ENCODE measurements around the gene TSPAN2.

Gene TSPAN2

GRCh38 chr1:115089420-115090185 lies at the start of gene TSPAN2:
TSPAN2 (minus strand) TSS chr1:115089503; CDS start chr1:115089432, 71 bp downstream.
- peak within 1 kb of the TSS; percentile 28 for H3K27ac Mint-ChIP-seq
- peak within 1 kb of the TSS; percentile 82 to 87 for H3K4me3 Mint-ChIP-seq
- ATAC-seq (replicated peaks) (peak; percentile 80 to 82), DNase-seq (peak; percentile 12)
- no peaks in the 10 kb centered on the region for H3K36me3 Mint-ChIP-seq
- peaks cover 12 to 20% of the 10 kb centered on the region in 2 donors for H3K4me1 Mint-ChIP-seq
- H3K9me3 Mint-ChIP-seq = no peaks in the 10 kb centered on the region
- H3K27me3 Mint-ChIP-seq = peaks cover 11 to 19% of the 10 kb centered on the region in 2 donors

- DNase-seq = peak; percentile 47
- Mint-ChIP-seq H3K27ac (no peak overlapping the region), H3K36me3 (no peaks in the 10 kb centered on the region), H3K4me1 (peaks cover 7 to 8% of the 10 kb centered on the region in 2 donors), H3K27me3 (peaks cover 34 to 59% of the 10 kb centered on the region in 2 donors), H3K4me3 (peak overlapping the region in 1 of 2 donors; percentile 2), H3K9me3 (no peaks in the 10 kb centered on the region)
- ATAC-seq (replicated peaks) = peak; percentile 92 to 96
Measured at GRCh38 chr1:115138973-115139372, 49.7 kb upstream of the TSPAN2 start.

GRCh38 chr1:115138271-115138670 lies 49.0 kb upstream of the TSPAN2 start:
- no peak for DNase-seq
- ATAC-seq (replicated peaks) = no peak
- no peak overlapping the region for H3K27ac Mint-ChIP-seq
- no peaks in the 10 kb centered on the region for H3K9me3 Mint-ChIP-seq
- peaks cover 7 to 8% of the 10 kb centered on the region in 2 donors for H3K4me1 Mint-ChIP-seq
- H3K36me3 Mint-ChIP-seq = no peaks in the 10 kb centered on the region
- H3K27me3 Mint-ChIP-seq = peaks cover 34 to 59% of the 10 kb centered on the region in 2 donors
- no peak overlapping the region for H3K4me3 Mint-ChIP-seq

- no peak overlapping the region for H3K4me3 Mint-ChIP-seq
- H3K4me1 Mint-ChIP-seq = peaks cover 7 to 8% of the 10 kb centered on the region in 2 donors
- DNase-seq = no peak
- no peaks in the 10 kb centered on the region for H3K36me3 Mint-ChIP-seq
- no peaks in the 10 kb centered on the region for H3K9me3 Mint-ChIP-seq
- peaks cover 34 to 53% of the 10 kb centered on the region in 2 donors for H3K27me3 Mint-ChIP-seq
- no peak overlapping the region for H3K27ac Mint-ChIP-seq
- ATAC-seq (replicated peaks) = no peak
Measured at GRCh38 chr1:115137191-115137590, 47.9 kb upstream of the TSPAN2 start.

GRCh38 chr1:115136706-115137105 lies 47.4 kb upstream of the TSPAN2 start:
- Mint-ChIP-seq H3K4me3 (no peak overlapping the region), H3K27me3 (peaks cover 34 to 50% of the 10 kb centered on the region in 2 donors), H3K4me1 (peaks cover 7 to 8% of the 10 kb centered on the region in 2 donors), H3K36me3 (no peaks in the 10 kb centered on the region), H3K27ac (no peak overlapping the region), H3K9me3 (no peaks in the 10 kb centered on the region)
- ATAC-seq (replicated peaks) (no peak), DNase-seq (no peak)

- no peak overlapping the region for H3K27ac Mint-ChIP-seq
- no peaks in the 10 kb centered on the region for H3K36me3 Mint-ChIP-seq
- peaks cover 7 to 8% of the 10 kb centered on the region in 2 donors for H3K4me1 Mint-ChIP-seq
- no peaks in the 10 kb centered on the region for H3K9me3 Mint-ChIP-seq
- H3K27me3 Mint-ChIP-seq = peaks cover 32 to 47% of the 10 kb centered on the region in 2 donors
- ATAC-seq (replicated peaks) = no peak
- H3K4me3 Mint-ChIP-seq = no peak overlapping the region
- DNase-seq = no peak
Measured at GRCh38 chr1:115136106-115136505, 46.8 kb upstream of the TSPAN2 start.

GRCh38 chr1:115135681-115136080 lies 46.4 kb upstream of the TSPAN2 start:
- H3K27ac Mint-ChIP-seq = no peak overlapping the region
- peaks cover 7 to 8% of the 10 kb centered on the region in 2 donors for H3K4me1 Mint-ChIP-seq
- no peaks in the 10 kb centered on the region for H3K9me3 Mint-ChIP-seq
- no peak for DNase-seq
- H3K27me3 Mint-ChIP-seq = peaks cover 28 to 42% of the 10 kb centered on the region in 2 donors
- H3K36me3 Mint-ChIP-seq = no peaks in the 10 kb centered on the region
- no peak overlapping the region for H3K4me3 Mint-ChIP-seq
- ATAC-seq (replicated peaks) = no peak

GRCh38 chr1:115134850-115135480 lies 45.7 kb upstream of the TSPAN2 start:
- Mint-ChIP-seq H3K36me3 (no peaks in the 10 kb centered on the region), H3K9me3 (no peaks in the 10 kb centered on the region), H3K4me1 (peaks cover 7 to 8% of the 10 kb centered on the region in 2 donors), H3K4me3 (no peak overlapping the region), H3K27me3 (peaks cover 21 to 37% of the 10 kb centered on the region in 2 donors), H3K27ac (no peak overlapping the region)
- no peak for DNase-seq
- no peak for ATAC-seq (replicated peaks)

- ATAC-seq (replicated peaks) = no peak
- H3K4me3 Mint-ChIP-seq = no peak overlapping the region
- peaks cover 6% of the 10 kb centered on the region in 2 donors for H3K4me1 Mint-ChIP-seq
- no peaks in the 10 kb centered on the region for H3K36me3 Mint-ChIP-seq
- peaks cover 18 to 32% of the 10 kb centered on the region in 2 donors for H3K27me3 Mint-ChIP-seq
- no peaks in the 10 kb centered on the region for H3K9me3 Mint-ChIP-seq
- DNase-seq = no peak
- H3K27ac Mint-ChIP-seq = no peak overlapping the region
Measured at GRCh38 chr1:115134231-115134630, 44.9 kb upstream of the TSPAN2 start.

GRCh38 chr1:115133440-115133839 lies 44.1 kb upstream of the TSPAN2 start:
- H3K27ac Mint-ChIP-seq = no peak overlapping the region
- DNase-seq (no peak), ATAC-seq (replicated peaks) (no peak)
- peaks cover 11 to 25% of the 10 kb centered on the region in 2 donors for H3K27me3 Mint-ChIP-seq
- no peaks in the 10 kb centered on the region for H3K36me3 Mint-ChIP-seq
- no peaks in the 10 kb centered on the region for H3K4me1 Mint-ChIP-seq
- no peak overlapping the region for H3K4me3 Mint-ChIP-seq
- H3K9me3 Mint-ChIP-seq = no peaks in the 10 kb centered on the region

GRCh38 chr1:115130786-115131185 lies 41.5 kb upstream of the TSPAN2 start:
- H3K36me3 Mint-ChIP-seq = no peaks in the 10 kb centered on the region
- ATAC-seq (replicated peaks) = no peak
- DNase-seq = no peak
- H3K9me3 Mint-ChIP-seq = no peaks in the 10 kb centered on the region
- no peak overlapping the region for H3K27ac Mint-ChIP-seq
- peaks cover 8 to 13% of the 10 kb centered on the region in 2 donors for H3K27me3 Mint-ChIP-seq
- H3K4me3 Mint-ChIP-seq = no peak overlapping the region
- H3K4me1 Mint-ChIP-seq = no peaks in the 10 kb centered on the region

GRCh38 chr1:115129071-115129640 lies 39.9 kb upstream of the TSPAN2 start:
- ATAC-seq (replicated peaks) (no peak), DNase-seq (no peak)
- H3K27ac Mint-ChIP-seq = no peak overlapping the region
- no peaks in the 10 kb centered on the region for H3K36me3 Mint-ChIP-seq
- no peak overlapping the region for H3K4me3 Mint-ChIP-seq
- peaks cover 2 to 6% of the 10 kb centered on the region in 2 donors for H3K9me3 Mint-ChIP-seq
- no peaks in the 10 kb centered on the region for H3K4me1 Mint-ChIP-seq
- H3K27me3 Mint-ChIP-seq = peaks cover 4 to 10% of the 10 kb centered on the region in 2 donors

- Mint-ChIP-seq H3K9me3 (peaks cover 8 to 14% of the 10 kb centered on the region in 2 donors), H3K36me3 (peaks cover 3% of the 10 kb centered on the region in 2 donors), H3K27ac (no peak overlapping the region), H3K4me1 (no peaks in the 10 kb centered on the region), H3K27me3 (peaks cover 3 to 21% of the 10 kb centered on the region in 2 donors), H3K4me3 (no peak overlapping the region)
- ATAC-seq (replicated peaks) (no peak), DNase-seq (no peak)
Measured at GRCh38 chr1:115127539-115127938, 38.2 kb upstream of the TSPAN2 start.

GRCh38 chr1:115126516-115126915 lies 37.2 kb upstream of the TSPAN2 start:
- Mint-ChIP-seq H3K36me3 (peaks cover 3% of the 10 kb centered on the region in 2 donors), H3K27me3 (peaks cover 3 to 25% of the 10 kb centered on the region in 2 donors), H3K9me3 (peaks cover 12 to 17% of the 10 kb centered on the region in 2 donors), H3K27ac (no peak overlapping the region), H3K4me1 (no peaks in the 10 kb centered on the region), H3K4me3 (no peak overlapping the region)
- ATAC-seq (replicated peaks) (no peak), DNase-seq (no peak)

Measured in stimulated activated naive B cell treated with anti-CD40 and anti-IgM and Interleukin-4, amounts not matched to agents 10 μg/mL and 1 μg/mL and 100 μg/mL, for 72 hours (primary cell).